GM21447 (cell line): ENCODE measurements around the gene CCDC142.

Experiments used
- ATAC-seq: cut with Tn5 transposase; IDR thresholded peaks from one replicate; pipeline ENCODE4 v1.9.1; 2021; ENCODE audit not compliant: unreplicated experiment

The CCDC142 gene

DNA sequence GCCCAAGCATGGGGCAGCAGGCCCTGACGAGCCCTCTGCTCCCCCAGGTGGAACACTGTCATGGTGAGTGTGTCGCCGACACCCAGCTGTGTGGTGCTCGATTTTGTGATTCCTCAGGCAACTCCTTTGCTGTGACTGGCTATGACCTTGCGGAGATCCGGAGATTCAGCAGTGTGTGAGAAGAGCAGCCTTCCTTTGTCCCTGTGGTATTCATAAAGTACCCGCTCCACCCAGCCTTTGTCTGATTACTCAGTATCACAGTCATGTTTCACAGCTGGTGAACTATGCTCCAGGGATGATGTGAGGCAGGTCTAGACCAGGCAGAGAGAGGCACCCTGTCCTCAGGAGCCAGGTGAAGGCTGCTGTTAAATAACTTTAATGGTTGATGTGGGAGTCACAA is 57.3 kb downstream of the CCDC142 start:
- no peak for ATAC-seq

DNA sequence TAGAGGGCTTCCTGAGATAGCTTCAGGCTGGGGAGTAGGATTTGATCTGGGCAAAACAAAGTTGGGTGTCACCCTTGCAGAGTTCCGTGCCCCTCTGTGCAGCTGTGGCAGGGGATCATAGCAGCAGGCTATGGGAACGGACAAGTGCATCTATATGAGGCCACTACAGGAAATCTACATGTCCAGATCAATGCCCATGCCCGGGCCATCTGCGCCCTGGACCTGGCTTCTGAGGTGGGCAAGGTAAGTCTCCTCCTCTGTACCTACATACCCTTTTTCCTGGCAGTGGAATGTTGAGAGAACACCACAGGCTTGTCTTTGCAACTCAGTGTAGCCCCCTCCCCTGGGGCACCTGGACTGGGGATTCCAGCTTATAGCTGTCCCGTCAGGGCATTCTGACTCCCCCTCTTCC is 57.8 kb downstream of the CCDC142 start:
- ATAC-seq = no peak

DNA sequence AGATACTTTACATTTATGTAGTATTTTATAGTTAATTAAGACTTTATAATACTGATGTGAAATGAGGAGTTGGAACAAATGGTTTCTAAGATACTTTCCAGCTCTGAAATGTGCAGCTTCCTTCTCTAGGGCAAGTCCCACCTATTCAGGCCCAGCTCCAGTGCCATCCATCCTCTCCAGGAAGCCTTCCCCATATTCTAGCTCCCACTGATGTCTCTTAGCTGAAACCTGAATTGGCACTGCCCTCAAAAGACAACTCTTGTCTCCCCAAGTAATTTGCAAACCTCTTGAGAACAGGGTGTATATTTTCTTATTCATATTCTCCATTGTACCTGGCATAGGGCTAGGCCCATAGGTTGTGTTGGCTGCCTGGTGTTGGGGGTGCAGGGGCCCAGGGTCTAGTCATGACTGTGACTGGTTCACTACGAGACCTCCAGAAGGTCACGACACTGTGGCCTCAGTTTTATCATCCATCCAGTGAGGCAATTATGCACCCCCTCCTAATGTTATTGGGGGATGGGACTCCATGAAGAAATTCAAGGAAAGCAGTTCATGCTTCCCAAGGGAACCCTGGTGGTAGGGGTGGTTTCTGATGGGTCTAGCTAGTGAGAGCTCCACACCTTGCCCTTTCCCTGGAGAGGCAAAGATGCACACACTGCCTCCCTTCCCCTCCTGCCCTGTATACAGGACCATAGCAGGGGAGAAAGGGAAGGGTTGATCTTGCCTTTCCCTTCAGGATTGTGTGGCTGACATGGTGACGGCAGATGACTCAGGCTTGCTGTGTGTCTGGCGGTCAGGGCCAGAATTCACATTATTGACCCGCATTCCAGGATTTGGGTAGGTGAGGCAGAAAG is 58.4 kb downstream of the CCDC142 start:
- no peak for ATAC-seq
